K562 (cell line): ENCODE data around the gene AIM2. TPM values are rescaled to one million over a fixed set of nuclear protein-coding genes. Genes with fewer than 3 reads are reported as not detected.

Experiments used
- ATAC-seq: fragments of 200-7000 bp; cut with Tn5 transposase; 3 replicates; pipeline ENCODE4 v1.9.1; 2020; ENCODE audit warnings: moderate library complexity
- BruUV-seq: library from RNA; stranded (reverse); fragments of 400-500 nt; replicated peaks from 2 replicates; lab custom pipeline; 2021; lab: Mats Ljungman, UMichigan
- CTCF ChIA-PET: fragments of 300-600 bp; formaldehyde crosslinking; extraction: SDS; loops from one replicate; lab custom pipeline; 2021; ENCODE audit warnings: low intra/inter-chr PET ratio; lab: Yijun Ruan, JAX
- POLR2A ChIA-PET: fragments of 300-600, 350-650 bp; sonication (Branson Sonifier 250); formaldehyde crosslinking; extraction: SDS; loops from one replicate; lab custom pipeline; 2021; ENCODE audit warnings: antibody characterized with exemption, inconsistent platforms; lab: Yijun Ruan, JAX
- DNase-seq, 4 experiments: peaks; one replicate each; pipeline versions ENCODE4 v3.0.0 to v3.0.0-alpha.2; 2011 to 2018; ENCODE audit warnings: low spot score in 3 of 4, mixed read lengths in 3 of 4; ENCODE audit errors: extremely low read depth in 1 of 4
- FAIRE-seq: peaks from 2 replicates; lab custom pipeline; 2011; peaks lifted over from hg19 to GRCh38; lab: Jason Lieb, UNC
- H2AFZ ChIP-seq: 2 replicates; pipeline ENCODE4 v1.6.0; 2011; ENCODE audit warnings: low read depth, low read length, control low read depth, inconsistent platforms
- H3K27ac ChIP-seq: fragments of 200-600 bp; 3 replicates; pipeline ENCODE4 v1.8.0; 2011; ENCODE audit warnings: low read depth, mild to moderate bottlenecking, control low read depth, inconsistent platforms, low read length, moderate library complexity, mixed read lengths; ENCODE audit errors: extremely low read depth
- H3K27me3 ChIP-seq, 2 experiments: fragments of 300-600 bp in 1 of 2; 2 replicates in 1 of 2; 3 replicates in 1 of 2; pipeline versions ENCODE4 v1.6.0 to v1.8.0; 2011; ENCODE audit warnings: inconsistent platforms in 2 of 2, low read length in 2 of 2, mild to moderate bottlenecking in 1 of 2, mixed read lengths in 1 of 2, moderate library complexity in 1 of 2; ENCODE audit not compliant: control insufficient read depth in 2 of 2, insufficient read depth in 2 of 2
- H3K36me3 ChIP-seq: fragments of 300-600 bp; 3 replicates; pipeline ENCODE4 v1.8.0; 2011; ENCODE audit warnings: mild to moderate bottlenecking, low read length, inconsistent platforms; ENCODE audit not compliant: control insufficient read depth, insufficient read depth
- H3K4me1 ChIP-seq, 2 experiments: fragments of 200-600 bp in 1 of 2; replicated peaks in 1 of 2; 2 replicates in 1 of 2; 3 replicates in 1 of 2; pipeline versions ENCODE4 v1.5.1 to v1.8.0; 2011; ENCODE audit warnings: inconsistent platforms in 2 of 2, low read length in 2 of 2, mild to moderate bottlenecking in 1 of 2, mixed read lengths in 1 of 2, moderate library complexity in 1 of 2; ENCODE audit not compliant: control insufficient read depth in 2 of 2, insufficient read depth in 2 of 2
- H3K4me2 ChIP-seq: 2 replicates; pipeline ENCODE4 v1.6.1; 2011; ENCODE audit warnings: low read length, control low read depth, inconsistent platforms, mixed read lengths; ENCODE audit not compliant: insufficient read depth
- H3K4me3 ChIP-seq: fragments of 200-600 bp; sonication (generic), shearing (Covaris generic); 2 replicates; pipeline ENCODE4 v1.5.1; 2016; ENCODE audit warnings: control low read depth, inconsistent platforms
- H3K79me2 ChIP-seq: fragments of 200-600 bp; 3 replicates; pipeline ENCODE4 v1.8.0; 2011; ENCODE audit warnings: low read length, inconsistent platforms; ENCODE audit not compliant: control insufficient read depth, insufficient read depth
- H3K9ac ChIP-seq, 2 experiments: 2 replicates each; pipeline versions ENCODE4 v1.6.0 to v1.6.1; 2011; ENCODE audit warnings: low read depth in 2 of 2, low read length in 2 of 2, control low read depth in 1 of 2, inconsistent platforms in 1 of 2, mild to moderate bottlenecking in 1 of 2, mixed read lengths in 1 of 2; ENCODE audit not compliant: insufficient read depth in 1 of 2
- H3K9me1 ChIP-seq: one replicate; pipeline ENCODE4 v1.6.0; 2011; ENCODE audit warnings: inconsistent platforms, mild to moderate bottlenecking, low read length, moderate library complexity; ENCODE audit not compliant: control insufficient read depth, insufficient read depth
- H3K9me3 ChIP-seq: replicated peaks from 2 replicates; pipeline ENCODE4 v1.5.1; 2011; ENCODE audit warnings: low read depth, low read length, inconsistent platforms; ENCODE audit not compliant: control insufficient read depth, insufficient read depth
- H4K20me1 ChIP-seq: replicated peaks from 2 replicates; pipeline ENCODE4 v1.6.1; 2011; ENCODE audit warnings: low read length, inconsistent platforms, mixed read lengths; ENCODE audit not compliant: control insufficient read depth, insufficient read depth
- CEBPG ChIP-seq, 3 experiments: fragments of 200-800 bp in 1 of 3; sonication (Bioruptor generic) in 1 of 3; sonication (generic) in 1 of 3; formaldehyde crosslinking in 1 of 3; IDR thresholded peaks in 2 of 3; conservative IDR thresholded peaks in 1 of 3; 2 replicates each; pipeline versions ENCODE4 v1.6.1 to v1.8.0; 2016 to 2022; ENCODE audit warnings: missing compliant biosample characterization in 2 of 3, missing genetic modification characterization in 2 of 3, mild to moderate bottlenecking in 1 of 3, missing genetic modification reagents in 1 of 3
- COPS2 ChIP-seq: fragments of 450-650 bp; conservative IDR thresholded peaks from 2 replicates; pipeline ENCODE4 v1.6.1; 2016; ENCODE audit warnings: mild to moderate bottlenecking, moderate library complexity
- HDAC3 ChIP-seq: fragments of 450-650 bp; IDR thresholded peaks from 2 replicates; pipeline ENCODE4 v1.6.1; 2018; ENCODE audit warnings: borderline replicate concordance, mild to moderate bottlenecking, moderate library complexity; ENCODE audit not compliant: partially characterized antibody
- HDGF ChIP-seq: fragments of 450-650 bp; IDR thresholded peaks from 2 replicates; pipeline ENCODE4 v1.6.1; 2016
- SNIP1 ChIP-seq: fragments of 450-650 bp; IDR thresholded peaks from 2 replicates; pipeline ENCODE4 v1.7.1; 2017; ENCODE audit warnings: low read depth, mild to moderate bottlenecking
- TARDBP ChIP-seq: fragments of 450-650 bp; IDR thresholded peaks from 2 replicates; pipeline ENCODE4 v1.6.1; 2016
- TBL1XR1 ChIP-seq, 2 experiments: IDR thresholded peaks; 2 replicates each; pipeline ENCODE4 v1.6.1; 2012; ENCODE audit warnings: improper control_type of control experiment in 2 of 2, low read length in 2 of 2, mild to moderate bottlenecking in 1 of 2
- ZNF384 ChIP-seq: IDR thresholded peaks from 2 replicates; pipeline ENCODE4 v1.6.1; 2012; ENCODE audit warnings: low read depth, low read length, improper control_type of control experiment
- in situ Hi-C: fragments of 300-500 bp; cut with MboI; formaldehyde crosslinking; loops from 4 replicates; pipeline ENCODE4 v1.15.0; 2018; ENCODE audit warnings: inconsistent platforms, mixed read lengths
- intact Hi-C: fragments of 100-400 bp; cut with micrococcal nuclease; formaldehyde crosslinking; loops from 2 replicates; pipeline ENCODE4 v1.14.2; 2022
- polyA plus RNA-seq, 8 experiments: library from polyadenylated mRNA; depleted of rRNA in 4 of 8; stranded (reverse) in 5 of 8; unstranded in 3 of 8; fragments of >200 nt; fragmentation: Nextera tagmentation in 2 of 8; fragmentation: Illumina TruSeq in 1 of 8; extraction: Ambion mirVana in 2 of 8; extraction: Trizol in 1 of 8; gene quantifications; 2 replicates each; pipeline versions ENCODE4 v1.2.1 to v1.2.3, GENCODE V29; 2011 to 2014; ENCODE audit warnings: inconsistent platforms in 1 of 8, missing spikeins in 1 of 8
- total RNA-seq, 7 experiments: library from RNA; depleted of rRNA in 6 of 7; stranded (reverse); fragments of >200 nt in 6 of 7; fragmentation: Illumina TruSeq in 2 of 7; extraction: Trizol in 2 of 7; gene quantifications; 2 replicates each; pipeline versions ENCODE4 v1.2.1 to v1.2.3, GENCODE V29; 2011 to 2021; ENCODE audit warnings: low replicate concordance in 1 of 7
- TF ChIP-seq, protein P1 (sequence below): IDR thresholded peaks from 2 replicates; pipeline ENCODE4 v1.6.1; 2011; ENCODE audit not compliant: insufficient read length; ENCODE audit errors: extremely low read depth
- TF ChIP-seq, protein P2 (sequence below), 2 experiments: fragments of 450-650 bp; formaldehyde crosslinking in 1 of 2; IDR thresholded peaks; 2 replicates each; pipeline versions ENCODE4 v1.4.0 to v1.6.1; 2014 to 2020; ENCODE audit warnings: mild to moderate bottlenecking in 2 of 2, borderline replicate concordance in 1 of 2, low read depth in 1 of 2

AIM2 gene
- total and polyA plus RNA-seq, 9 of the 15 experiments (the other 6 are each of a cell fraction or from before 2014, with no cell fraction given), result 0.10 to 0.95 (median 0.22) TPM

DNA sequence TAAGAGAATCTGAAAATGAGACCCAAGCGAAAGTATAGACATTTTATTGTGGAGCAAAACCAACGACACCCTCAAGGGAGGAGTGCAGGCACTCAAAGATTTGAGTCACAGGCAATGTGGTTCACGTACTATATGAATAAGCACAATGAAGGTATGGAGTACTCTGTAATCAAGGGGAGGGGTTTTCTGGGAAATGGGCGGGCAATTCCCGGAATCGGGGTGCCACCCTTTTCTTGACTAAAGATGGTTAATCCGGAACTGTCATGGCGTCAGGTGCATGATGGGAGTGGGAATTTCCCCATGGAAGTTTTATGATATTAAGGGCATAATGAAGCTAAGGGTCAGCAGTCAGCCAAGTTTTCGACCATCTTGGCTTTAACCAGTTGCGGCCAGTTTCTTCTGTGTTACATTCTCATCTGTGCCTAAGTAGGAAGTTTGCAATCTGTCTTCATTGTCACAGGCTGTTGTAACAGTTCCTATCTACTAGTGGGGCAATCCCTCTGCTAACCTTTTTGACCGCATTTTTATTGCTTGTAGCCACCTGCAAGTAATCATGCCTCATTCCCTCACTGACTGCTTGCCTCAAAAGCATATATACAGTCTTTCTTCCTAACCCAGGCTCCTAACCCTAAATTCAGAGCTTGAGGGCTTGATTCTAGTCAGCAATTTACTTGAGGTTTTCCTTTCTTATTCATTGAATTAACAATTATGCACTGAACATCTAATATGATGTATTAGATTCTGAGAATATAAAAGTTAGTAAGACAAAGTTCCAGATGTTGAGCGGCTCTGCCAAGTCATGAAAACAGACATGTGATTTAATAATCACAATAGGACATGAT is 775 bp upstream of the AIM2 start (continued):
- TF ChIP-seq, protein P1, sequence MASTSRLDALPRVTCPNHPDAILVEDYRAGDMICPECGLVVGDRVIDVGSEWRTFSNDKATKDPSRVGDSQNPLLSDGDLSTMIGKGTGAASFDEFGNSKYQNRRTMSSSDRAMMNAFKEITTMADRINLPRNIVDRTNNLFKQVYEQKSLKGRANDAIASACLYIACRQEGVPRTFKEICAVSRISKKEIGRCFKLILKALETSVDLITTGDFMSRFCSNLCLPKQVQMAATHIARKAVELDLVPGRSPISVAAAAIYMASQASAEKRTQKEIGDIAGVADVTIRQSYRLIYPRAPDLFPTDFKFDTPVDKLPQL, result no peak
- TF ChIP-seq TARDBP (no peak), TBL1XR1 (IDR thresholded peaks at IDR 0.05; ENCODE audit: low read length in 2 of 2) (no peak), SNIP1 (no peak), HDGF (no peak)
- TF ChIP-seq, all 486 proteins: peak for 96

DNA sequence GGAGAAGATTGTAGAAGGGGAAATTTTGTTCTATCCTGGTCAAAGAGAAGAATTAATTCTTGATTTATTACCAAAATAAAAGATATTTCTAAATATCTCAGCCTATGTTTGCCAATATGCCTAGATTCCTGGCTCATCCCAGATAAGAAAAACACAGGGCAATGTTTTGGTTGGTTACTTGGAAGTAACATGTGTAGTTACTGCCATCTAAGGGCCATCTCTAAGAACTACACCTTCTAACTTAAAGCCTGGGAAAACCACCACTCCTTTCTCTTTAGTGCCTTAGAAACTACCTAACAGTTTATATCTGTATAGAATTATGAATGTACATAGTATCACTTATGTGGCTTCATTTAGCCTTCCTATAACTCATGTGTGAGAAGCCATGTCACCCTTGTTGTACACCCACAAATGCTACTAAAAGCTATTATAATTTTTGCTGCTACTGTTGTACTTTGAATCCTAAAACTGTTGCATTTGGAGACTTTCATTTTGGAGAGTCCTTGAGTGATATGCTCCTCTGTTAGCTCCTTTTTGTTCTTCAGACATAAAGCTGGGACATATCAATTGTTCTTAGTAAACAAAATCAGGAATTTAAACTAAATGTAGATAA is 4.5 kb downstream of the AIM2 start:
- H4K20me1 ChIP-seq, result no peaks in the 10 kb centered on the region
- H3K9ac ChIP-seq, result no peak overlapping the region
- no peaks in the 10 kb centered on the region for H3K79me2 ChIP-seq
- intact Hi-C loops (loop anchor here (2.0 to 10.0 kb wide), 4 partner anchors 73 to 1107 kb away; no protein-coding TSS in a partner anchor), in situ Hi-C loops (no loop called here)
- FAIRE-seq (peak; percentile 88), DNase-seq (peak; percentile 60 to 68 (median 62)), ATAC-seq (peak; percentile 73)
- no peaks in the 10 kb centered on the region for H3K36me3 ChIP-seq
- ChIA-PET POLR2A (no interaction called here), CTCF (interaction anchor here (0.6 to 1.7 kb wide), 4 partner anchors 73 to 869 kb away, joined by 3 to 5 read pairs (median 4); no protein-coding TSS in a partner anchor)
- H3K27me3 ChIP-seq, result no peaks in the 10 kb centered on the region; a peak in 1 of 5 replicates
- no TSS peak for BruUV-seq
- H3K9me3 ChIP-seq, result no peaks in the 10 kb centered on the region
- peaks cover 0 to 9% of the 10 kb centered on the region in 2 experiments; a peak in 3 of 5 replicates for H3K4me1 ChIP-seq
- no peak overlapping the region for H2AFZ ChIP-seq
- no peak overlapping the region for H3K4me2 ChIP-seq
- H3K4me3 ChIP-seq, result no peak overlapping the region
- H3K9me1 ChIP-seq, result no peaks in the 10 kb centered on the region
- no peak overlapping the region for H3K27ac ChIP-seq
- TF ChIP-seq ZNF384, result no peak
- TF ChIP-seq, protein P2, sequence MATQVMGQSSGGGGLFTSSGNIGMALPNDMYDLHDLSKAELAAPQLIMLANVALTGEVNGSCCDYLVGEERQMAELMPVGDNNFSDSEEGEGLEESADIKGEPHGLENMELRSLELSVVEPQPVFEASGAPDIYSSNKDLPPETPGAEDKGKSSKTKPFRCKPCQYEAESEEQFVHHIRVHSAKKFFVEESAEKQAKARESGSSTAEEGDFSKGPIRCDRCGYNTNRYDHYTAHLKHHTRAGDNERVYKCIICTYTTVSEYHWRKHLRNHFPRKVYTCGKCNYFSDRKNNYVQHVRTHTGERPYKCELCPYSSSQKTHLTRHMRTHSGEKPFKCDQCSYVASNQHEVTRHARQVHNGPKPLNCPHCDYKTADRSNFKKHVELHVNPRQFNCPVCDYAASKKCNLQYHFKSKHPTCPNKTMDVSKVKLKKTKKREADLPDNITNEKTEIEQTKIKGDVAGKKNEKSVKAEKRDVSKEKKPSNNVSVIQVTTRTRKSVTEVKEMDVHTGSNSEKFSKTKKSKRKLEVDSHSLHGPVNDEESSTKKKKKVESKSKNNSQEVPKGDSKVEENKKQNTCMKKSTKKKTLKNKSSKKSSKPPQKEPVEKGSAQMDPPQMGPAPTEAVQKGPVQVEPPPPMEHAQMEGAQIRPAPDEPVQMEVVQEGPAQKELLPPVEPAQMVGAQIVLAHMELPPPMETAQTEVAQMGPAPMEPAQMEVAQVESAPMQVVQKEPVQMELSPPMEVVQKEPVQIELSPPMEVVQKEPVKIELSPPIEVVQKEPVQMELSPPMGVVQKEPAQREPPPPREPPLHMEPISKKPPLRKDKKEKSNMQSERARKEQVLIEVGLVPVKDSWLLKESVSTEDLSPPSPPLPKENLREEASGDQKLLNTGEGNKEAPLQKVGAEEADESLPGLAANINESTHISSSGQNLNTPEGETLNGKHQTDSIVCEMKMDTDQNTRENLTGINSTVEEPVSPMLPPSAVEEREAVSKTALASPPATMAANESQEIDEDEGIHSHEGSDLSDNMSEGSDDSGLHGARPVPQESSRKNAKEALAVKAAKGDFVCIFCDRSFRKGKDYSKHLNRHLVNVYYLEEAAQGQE (IDR thresholded peaks at IDR 0.05; ENCODE audit: borderline replicate concordance), result peak; percentile 63
- TF ChIP-seq, protein P2 (CRISPR knock-in tag; IDR thresholded peaks at IDR 0.05; ENCODE audit: low read depth), result no peak
- peak; percentile 31 for TF ChIP-seq HDAC3
- TF ChIP-seq COPS2, result no peak
- TF ChIP-seq CEBPG (CRISPR knock-in tag; IDR thresholded peaks at IDR 0.05), result no peak
- TF ChIP-seq CEBPG (tag; conservative IDR thresholded peaks at IDR 0.05 in 1 of 2, IDR thresholded peaks at IDR 0.05 in 1 of 2), result peak in 1 of 2 experiments; percentile 30; a peak in 1 of 4 replicates
